HepG2 (cell line): ENCODE results near the gene SMC1A. TPM values are rescaled to one million over a fixed set of nuclear protein-coding genes. Genes with fewer than 3 reads are reported as not detected.

Experiments
- ADNP ChIP-seq: sonication (generic); formaldehyde crosslinking; IDR thresholded peaks from 2 replicates; pipeline ENCODE4 v1.4.0; 2020; ENCODE audit warnings: missing genetic modification reagents
- E2F5 ChIP-seq: sonication (generic); formaldehyde crosslinking; conservative IDR thresholded peaks from 2 replicates; pipeline ENCODE4 v1.4.0; 2020; ENCODE audit warnings: missing genetic modification reagents
- MLLT10 ChIP-seq: sonication (generic); formaldehyde crosslinking; IDR thresholded peaks from 2 replicates; pipeline ENCODE4 v1.4.0; 2020; ENCODE audit warnings: missing genetic modification reagents
- NR3C1 ChIP-seq: sonication (generic); formaldehyde crosslinking; IDR thresholded peaks from 2 replicates; pipeline ENCODE4 v1.4.0; 2020; ENCODE audit warnings: missing genetic modification reagents
- SALL1 ChIP-seq: sonication (generic); formaldehyde crosslinking; IDR thresholded peaks from 2 replicates; pipeline ENCODE4 v1.8.0; 2022; ENCODE audit warnings: mild to moderate bottlenecking, missing genetic modification reagents
- ZNF431 ChIP-seq: sonication (generic); formaldehyde crosslinking; IDR thresholded peaks from 2 replicates; pipeline ENCODE4 v1.9.0; 2022; ENCODE audit warnings: missing genetic modification reagents, low read depth, mild to moderate bottlenecking, borderline replicate concordance
- polyA plus RNA-seq, 8 experiments: library from polyadenylated mRNA; depleted of rRNA in 3 of 8; stranded (reverse) in 7 of 8; unstranded in 1 of 8; fragments of >200 nt; fragmentation: Illumina TruSeq in 4 of 8; extraction: Trizol in 4 of 8; gene quantifications; 2 replicates each; pipeline versions ENCODE4 v1.2.1 to v1.2.3, GENCODE V29; 2011 to 2016; ENCODE audit warnings: low read depth in 4 of 8, missing spikeins in 1 of 8, mixed read lengths in 1 of 8; ENCODE audit not compliant: insufficient read depth in 1 of 8
- total RNA-seq, 5 experiments: library from RNA; depleted of rRNA; stranded (reverse); fragments of >200 nt; fragmentation: Illumina TruSeq; extraction: Trizol; gene quantifications; 2 replicates each; pipeline ENCODE4 v1.2.3, GENCODE V29; 2016; ENCODE audit warnings: low read depth in 1 of 5
- TF ChIP-seq, protein P1 (sequence below): sonication (generic); formaldehyde crosslinking; conservative IDR thresholded peaks from 2 replicates; pipeline ENCODE4 v1.4.0; 2020; ENCODE audit warnings: missing genetic modification reagents
- TF ChIP-seq, protein P2 (sequence below), 2 experiments: fragments of 450-650 bp in 1 of 2; sonication (generic) in 1 of 2; formaldehyde crosslinking; IDR thresholded peaks; 2 replicates each; pipeline versions ENCODE4 v1.5.0 to v1.8.0; 2020 to 2022; ENCODE audit warnings: mild to moderate bottlenecking in 1 of 2, missing genetic modification reagents in 1 of 2
- TF ChIP-seq, protein P3 (sequence below): sonication (generic); formaldehyde crosslinking; IDR thresholded peaks from 2 replicates; pipeline ENCODE4 v1.8.1; 2023; ENCODE audit warnings: mild to moderate bottlenecking, missing genetic modification reagents

SMC1A gene
- total and polyA plus RNA-seq, 2 of the 13 experiments (the other 11 are each of a cell fraction or from before 2014, with no cell fraction given) = 9.4 to 46.6 TPM

DNA sequence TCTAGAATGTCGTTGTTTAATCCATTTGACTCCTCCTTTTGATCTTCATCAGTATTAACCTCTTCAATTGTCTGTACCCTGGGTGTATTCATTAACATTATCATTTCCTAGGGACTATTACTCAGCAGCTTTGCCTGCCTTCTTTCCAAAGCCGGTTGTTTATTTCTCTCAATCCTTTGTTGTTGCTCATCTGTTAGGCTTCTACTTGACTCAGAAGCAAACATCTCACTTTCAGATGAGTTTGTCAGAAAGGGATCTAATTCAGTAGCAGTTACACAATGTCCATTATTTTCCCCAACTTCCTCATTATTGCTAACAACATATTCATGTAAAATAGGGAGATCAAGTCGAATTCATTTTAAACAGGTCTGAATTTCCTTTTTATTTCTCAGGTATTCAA, 33.8 kb upstream of the SMC1A start (continued):
- TF ChIP-seq, protein P1, sequence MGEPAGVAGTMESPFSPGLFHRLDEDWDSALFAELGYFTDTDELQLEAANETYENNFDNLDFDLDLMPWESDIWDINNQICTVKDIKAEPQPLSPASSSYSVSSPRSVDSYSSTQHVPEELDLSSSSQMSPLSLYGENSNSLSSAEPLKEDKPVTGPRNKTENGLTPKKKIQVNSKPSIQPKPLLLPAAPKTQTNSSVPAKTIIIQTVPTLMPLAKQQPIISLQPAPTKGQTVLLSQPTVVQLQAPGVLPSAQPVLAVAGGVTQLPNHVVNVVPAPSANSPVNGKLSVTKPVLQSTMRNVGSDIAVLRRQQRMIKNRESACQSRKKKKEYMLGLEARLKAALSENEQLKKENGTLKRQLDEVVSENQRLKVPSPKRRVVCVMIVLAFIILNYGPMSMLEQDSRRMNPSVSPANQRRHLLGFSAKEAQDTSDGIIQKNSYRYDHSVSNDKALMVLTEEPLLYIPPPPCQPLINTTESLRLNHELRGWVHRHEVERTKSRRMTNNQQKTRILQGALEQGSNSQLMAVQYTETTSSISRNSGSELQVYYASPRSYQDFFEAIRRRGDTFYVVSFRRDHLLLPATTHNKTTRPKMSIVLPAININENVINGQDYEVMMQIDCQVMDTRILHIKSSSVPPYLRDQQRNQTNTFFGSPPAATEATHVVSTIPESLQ (CRISPR knock-in tag) = no peak
- TF ChIP-seq ADNP (CRISPR knock-in tag) (no peak), E2F5 (CRISPR knock-in tag) (no peak), NR3C1 (CRISPR knock-in tag) (no peak), SALL1 (CRISPR knock-in tag) (no peak), MLLT10 (CRISPR knock-in tag) (no peak), ZNF431 (CRISPR knock-in tag) (no peak)
- TF ChIP-seq, protein P2, sequence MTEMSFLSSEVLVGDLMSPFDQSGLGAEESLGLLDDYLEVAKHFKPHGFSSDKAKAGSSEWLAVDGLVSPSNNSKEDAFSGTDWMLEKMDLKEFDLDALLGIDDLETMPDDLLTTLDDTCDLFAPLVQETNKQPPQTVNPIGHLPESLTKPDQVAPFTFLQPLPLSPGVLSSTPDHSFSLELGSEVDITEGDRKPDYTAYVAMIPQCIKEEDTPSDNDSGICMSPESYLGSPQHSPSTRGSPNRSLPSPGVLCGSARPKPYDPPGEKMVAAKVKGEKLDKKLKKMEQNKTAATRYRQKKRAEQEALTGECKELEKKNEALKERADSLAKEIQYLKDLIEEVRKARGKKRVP (CRISPR knock-in tag; IDR thresholded peaks at IDR 0.05) = no peak
- TF ChIP-seq, protein P3, sequence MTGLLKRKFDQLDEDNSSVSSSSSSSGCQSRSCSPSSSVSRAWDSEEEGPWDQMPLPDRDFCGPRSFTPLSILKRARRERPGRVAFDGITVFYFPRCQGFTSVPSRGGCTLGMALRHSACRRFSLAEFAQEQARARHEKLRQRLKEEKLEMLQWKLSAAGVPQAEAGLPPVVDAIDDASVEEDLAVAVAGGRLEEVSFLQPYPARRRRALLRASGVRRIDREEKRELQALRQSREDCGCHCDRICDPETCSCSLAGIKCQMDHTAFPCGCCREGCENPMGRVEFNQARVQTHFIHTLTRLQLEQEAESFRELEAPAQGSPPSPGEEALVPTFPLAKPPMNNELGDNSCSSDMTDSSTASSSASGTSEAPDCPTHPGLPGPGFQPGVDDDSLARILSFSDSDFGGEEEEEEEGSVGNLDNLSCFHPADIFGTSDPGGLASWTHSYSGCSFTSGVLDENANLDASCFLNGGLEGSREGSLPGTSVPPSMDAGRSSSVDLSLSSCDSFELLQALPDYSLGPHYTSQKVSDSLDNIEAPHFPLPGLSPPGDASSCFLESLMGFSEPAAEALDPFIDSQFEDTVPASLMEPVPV = no peak
